Femur (tissue), 1 donor: ENCODE measurements around the gene CTDSP2.
"Not testable (repeated sequence)": the region's sequence is repeated elsewhere in the genome, so short reads cannot be mapped to it uniquely, and the experiment has no call there.

ENCODE experiments used
- DNase-seq: peaks from one replicate; pipeline ENCODE4 v3.0.0-alpha.2; 2017

Gene CTDSP2

DNA sequence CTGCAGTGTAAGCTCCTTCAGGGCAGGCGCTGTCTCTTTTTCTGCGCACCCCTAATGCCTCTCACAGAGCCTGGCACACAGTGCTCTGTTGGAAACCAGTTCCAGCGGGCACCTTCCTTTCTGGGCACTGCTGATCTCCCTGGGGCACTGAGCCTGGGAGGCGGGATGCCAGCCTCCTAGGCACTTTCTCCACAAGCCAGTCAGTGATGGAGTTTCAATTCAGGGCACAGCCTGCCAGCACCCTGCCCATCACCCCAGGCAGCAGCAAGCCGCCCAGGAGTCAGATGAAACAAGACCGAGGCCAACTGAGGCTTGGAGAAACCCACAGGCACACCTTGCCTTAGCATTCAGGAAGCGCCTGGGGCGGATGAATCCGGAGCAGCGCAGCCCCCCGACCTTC is 5.7 kb upstream of the CTDSP2 start:
- DNase-seq, result peak; percentile 33

DNA sequence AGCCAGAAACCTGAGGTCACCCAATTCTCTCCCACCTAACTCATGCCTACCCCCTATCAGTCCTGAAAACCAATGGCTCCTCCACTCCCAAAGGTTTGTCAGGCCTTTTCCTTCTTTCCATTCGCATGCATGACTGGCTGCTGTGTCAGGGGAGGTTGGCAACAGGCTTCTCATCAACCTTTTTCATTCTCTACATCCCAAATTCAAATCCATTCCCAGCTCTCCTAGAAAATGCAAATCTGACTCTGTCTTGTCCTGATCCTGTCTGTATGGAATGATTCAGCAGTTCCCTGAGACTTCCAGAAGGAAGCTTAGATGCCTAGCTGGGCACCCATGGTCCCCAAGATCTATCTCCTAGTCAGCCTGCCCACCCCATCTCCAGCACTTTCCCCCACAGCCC is 5.0 kb upstream of the CTDSP2 start:
- DNase-seq, result no peak

DNA sequence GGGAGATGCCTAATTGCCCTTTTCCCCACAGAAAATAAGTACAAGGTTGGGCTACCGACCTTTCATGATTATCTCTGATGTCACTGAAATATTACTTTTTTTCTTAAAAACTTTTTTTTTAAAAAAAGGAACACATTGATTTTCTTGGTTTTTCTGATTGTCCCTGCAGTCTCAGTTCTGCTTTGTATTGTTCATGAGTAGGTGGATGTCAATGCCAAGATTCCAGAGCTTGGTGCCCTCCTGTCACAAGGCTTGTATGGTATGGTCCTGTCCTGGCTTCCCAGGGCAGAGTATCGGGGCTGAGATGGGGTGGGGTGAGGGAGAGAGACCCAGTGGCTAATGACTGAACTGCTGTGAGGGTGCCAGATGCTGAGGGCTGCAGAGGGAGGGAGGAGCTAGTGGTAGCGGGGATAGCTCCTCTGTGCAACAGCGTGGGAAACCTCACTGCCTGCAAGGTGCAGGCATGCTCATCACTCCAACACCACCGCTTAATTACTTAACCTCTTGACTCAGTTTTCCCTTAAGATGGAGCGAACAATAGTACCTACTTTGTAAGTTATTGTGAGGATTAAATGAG is 4.4 kb upstream of the CTDSP2 start:
- no peak for DNase-seq

DNA sequence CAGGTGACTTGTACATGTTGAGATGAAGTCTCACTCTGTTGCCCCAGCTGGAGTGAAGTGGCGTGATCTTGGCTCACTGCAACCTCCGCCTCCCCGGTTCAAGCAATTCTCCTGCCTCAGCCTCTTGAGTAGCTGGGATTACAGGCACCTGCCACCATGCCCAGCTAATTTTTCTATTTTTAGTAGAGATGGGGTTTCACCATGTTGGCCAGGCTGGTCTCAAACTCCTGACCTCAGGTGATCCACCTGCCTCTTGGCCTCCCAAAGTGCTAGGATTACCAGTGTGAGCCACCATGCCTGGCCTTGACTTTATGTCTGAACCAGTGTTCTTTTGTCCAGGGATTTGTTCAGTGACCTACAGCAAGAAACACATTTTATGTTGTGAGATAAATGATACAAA is 2.9 kb upstream of the CTDSP2 start:
- DNase-seq, result not testable (repeated sequence)

DNA sequence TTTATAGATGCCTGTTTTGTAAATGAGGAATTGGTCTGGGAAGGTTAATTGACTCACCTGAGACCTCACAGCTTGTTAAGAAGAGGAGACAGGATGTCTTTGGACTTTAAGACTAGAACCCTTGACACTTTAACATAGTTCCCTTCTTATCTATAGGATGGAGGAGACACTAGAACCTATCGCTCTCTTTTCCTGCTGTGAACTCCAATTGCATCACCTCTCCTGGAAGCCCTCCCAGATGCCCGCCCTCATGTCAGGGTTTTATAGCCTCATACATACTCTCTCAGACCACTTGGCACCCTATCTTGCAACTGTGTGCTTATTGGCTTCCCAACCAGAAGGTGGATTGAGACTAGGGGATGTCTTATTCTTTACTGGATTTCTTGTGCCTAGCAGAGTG is 2.5 kb upstream of the CTDSP2 start:
- DNase-seq, result no peak

DNA sequence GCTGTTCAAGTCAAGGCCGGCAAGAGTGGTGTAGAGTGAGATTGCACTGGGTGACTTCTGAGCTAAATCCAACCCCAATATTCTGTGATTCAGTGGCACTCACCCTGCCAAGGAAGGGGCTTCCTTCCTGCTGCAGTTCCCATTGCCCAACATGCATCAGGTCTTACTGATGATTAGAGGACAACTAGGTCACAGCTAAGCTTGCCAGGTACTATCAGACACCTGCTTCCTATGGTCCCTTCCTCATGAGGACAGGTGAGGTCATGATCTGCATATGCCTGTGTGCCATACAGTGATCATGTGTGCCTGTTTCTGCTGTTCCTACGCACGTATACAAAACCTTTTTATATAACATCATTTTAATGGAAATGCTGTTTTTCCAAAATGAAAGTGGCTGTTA is 1.7 kb upstream of the CTDSP2 start:
- no peak for DNase-seq

DNA sequence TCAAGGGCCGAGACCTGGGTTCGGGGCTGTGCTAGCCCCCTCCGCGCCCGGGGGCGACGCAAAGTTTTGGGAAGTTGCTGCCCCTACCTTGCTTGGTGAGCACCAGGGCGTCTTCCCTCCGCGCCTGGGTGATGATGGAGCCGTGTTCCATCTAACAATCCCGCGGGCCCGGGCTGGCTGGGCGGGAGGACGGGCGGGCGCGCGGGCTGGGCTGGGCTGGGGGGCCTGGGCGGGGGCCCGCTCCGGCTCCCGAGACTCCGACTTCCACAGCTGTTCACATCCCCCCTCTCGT is 298 bp downstream of the CTDSP2 start:
- no peak for DNase-seq

DNA sequence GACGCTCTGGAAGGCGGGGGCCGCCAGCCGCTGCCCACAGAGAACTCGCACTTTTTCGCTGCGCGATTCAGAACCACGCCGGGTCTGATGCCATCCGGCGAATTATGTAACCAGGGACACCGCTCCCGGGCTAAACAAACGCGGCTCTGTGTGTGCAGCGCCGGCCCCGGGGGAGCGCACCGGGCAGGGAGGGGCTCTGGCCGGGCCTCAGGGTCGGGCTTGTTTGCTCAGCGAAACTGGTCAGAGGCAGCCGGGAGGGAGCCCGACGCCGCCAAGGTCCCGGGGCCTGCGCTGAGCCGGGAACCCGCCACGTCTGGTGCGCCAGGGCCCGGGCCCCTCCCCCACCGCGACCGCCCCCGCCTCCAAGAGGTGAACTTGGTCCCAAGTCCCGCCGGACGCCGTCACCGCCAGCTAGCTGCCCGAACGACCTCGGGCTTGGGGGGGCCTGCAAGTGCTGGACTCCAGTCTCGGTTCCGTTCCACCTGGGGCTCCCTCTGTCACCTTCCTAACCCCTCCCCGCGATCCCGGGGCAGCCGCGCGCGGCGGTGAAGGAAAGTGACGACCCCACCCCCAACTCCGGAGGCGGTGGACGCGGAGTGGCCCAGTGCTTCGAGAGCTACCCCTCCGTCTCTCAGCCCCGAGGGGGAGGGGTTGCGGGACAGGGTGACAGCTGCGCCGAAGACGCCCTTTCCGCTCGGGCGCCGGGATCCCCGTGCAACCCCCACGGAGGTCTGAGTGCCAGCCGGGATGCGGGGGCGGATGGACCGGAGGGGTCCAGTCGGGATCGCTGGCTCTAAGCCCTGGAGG is 848 bp downstream of the CTDSP2 start:
- DNase-seq, result peak; percentile 83

DNA sequence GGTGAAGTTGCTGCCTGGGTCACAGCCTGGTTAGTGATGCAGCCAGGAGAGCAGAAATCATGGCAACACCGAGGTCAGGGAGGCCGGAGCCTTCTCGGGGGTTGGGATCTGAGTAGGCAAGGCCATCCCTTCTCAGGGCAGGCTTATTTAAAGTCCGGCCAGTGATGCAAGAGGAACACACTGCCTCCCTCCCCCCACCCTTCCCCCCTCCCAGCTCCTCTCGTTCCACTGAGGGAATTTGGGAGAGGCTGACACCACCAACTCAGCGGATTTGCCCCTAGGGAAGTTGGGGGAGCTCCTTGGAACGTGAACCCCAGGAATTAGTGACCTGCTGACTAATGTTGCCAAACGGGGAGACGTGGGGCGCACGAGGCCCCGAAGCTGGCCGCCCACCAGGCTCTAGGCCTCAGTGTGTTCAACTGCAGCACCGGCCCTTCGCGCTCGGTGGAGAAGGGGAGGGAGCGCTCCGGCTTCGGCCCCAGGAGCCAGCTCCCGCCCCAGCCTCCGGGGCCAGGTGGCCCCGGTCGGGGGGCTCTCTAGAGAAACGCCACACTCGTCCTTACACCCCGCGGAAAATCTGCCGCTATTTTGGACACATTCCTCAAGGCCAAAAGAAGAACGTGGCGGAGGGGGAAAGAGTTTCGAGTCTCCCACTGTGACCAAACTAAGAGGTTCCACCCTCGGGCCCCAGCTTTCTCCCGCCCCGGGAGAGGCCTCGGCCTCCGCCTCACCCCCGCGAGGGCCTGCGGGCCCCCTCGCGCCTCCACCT is 1.6 kb downstream of the CTDSP2 start:
- peak; percentile 78 for DNase-seq

DNA sequence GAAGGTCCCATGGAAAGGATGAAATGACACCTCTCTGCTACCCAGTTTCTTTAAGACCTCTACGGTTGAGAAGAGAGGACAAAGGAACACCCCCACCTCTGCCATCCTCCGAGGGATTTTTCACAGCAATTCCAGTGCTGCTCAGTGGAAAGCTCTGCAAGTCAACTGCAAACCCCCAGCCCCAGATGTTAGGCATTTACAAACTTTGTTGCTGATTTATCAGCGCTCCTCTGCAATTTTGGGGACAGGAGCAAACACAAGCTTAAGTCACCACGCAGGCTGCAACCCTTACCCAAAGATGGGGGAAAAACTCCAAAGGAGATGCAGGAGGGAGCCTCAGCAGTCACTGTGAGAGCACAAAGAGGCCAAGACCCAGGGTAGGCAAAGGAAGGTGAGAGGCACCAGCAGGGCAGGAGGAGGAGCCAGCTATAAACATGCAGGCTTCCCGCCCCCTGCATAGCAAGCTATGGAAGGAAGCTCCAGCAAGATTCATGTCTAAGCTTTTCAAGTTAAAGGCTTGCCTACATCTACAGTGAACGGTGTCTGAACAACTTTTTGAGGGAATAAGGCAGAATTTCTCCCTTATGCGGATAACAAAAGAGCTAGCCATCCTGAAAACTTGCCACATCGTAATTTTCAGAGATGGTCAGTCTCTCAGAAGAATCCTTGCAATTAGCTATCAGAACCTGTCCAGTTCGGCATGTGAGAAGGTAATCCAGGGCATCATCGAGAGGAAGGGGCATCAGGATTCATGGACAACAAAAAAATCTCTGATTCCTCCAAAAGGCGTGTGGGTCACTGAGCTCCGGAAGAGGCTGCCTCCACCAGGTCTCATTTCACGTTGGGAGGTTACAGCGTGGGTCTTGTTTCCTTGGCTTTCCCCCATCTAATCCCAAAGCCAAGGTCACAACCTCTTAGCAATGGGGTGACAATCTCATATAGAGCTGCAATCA is 3.9 kb downstream of the CTDSP2 start:
- no peak for DNase-seq

DNA sequence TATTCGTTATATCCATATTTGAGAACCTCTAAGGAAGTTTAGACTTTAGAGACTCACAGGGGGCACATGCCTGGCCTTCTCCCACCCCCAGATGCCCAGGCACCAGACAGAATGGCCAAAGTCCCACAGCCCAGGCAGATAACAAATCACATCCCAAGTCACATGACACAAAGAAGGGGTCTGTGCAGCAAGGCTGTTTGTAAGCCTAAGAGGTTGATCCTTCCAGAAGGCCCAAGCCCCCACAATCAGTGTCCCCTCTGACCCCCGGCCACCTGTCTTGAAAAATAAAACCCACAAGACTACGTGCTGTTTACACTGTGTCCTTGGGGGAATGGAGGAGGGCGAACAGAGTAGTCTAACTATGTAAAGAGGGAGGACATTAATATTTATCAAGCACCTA is 5.1 kb downstream of the CTDSP2 start:
- no peak for DNase-seq

DNA sequence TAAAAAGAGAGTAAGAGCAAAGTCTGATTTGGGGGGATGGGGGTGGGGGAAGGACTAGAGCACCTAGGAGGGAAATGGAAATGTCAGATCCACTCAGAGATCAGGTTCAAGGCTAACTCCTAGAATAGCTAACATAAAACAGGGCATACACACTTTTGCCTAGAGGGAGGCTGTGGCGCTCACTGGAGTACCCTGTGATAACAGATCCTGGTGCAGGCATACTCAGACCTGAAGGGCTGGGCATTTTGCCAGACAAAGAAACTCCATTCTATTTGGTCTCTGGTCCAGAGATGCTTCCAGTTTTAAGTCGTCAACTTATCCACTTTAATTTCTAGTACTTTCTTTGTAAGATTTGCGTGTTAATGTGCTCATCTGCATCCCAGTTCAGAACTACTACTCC is 5.8 kb downstream of the CTDSP2 start:
- DNase-seq, result no peak

DNA sequence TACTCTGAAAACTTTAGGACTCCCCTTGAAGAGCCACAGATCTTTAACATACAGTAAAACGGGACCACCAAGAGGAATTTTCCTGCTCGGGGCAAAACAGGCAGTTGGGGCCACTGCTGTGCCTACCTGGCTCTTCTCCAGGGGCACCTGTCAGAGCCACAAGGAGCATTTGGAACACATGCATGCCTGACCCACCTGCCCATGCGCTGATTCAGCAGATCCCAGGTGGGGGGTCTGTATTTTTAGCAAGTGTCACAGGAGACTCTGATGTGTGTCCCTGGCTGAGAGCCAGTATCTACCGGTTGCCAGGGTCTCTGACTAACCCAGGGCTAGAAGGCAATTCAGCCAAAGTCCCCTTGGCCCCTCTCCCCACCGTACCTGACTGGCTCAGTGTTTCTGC is 6.5 kb downstream of the CTDSP2 start:
- no peak for DNase-seq

DNA sequence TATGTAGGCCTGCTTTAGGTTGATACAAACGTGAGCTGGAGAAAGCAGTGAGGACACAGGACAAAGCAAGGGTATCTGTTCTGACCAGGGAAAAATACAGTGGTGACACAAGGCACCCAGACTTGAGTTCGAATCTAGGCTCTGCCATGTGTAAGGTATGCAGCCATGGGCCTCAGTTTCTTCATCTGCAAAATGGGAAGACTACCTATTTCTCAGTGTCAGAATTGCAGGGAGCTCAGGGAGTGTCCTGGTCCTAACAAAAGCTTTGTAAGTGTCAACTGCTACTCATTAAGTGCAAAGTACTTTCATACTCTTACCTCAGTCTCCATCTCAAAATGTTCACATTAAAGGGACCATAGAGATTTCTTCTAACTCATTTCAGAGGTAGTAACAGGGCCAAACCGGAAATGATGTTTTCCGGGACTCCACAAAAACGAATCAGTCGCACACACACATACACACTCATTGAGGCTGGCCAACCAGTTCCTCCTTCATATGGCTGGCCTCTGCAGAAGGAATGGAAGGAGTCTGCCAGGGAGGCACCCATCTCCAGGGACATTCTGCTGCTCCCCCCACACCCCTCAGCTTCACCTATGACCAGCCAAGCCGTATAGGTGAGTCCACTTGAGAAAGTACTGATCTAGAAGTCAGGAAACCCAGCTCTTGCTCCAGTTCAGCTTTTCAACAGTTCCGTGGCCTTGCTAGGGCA is 7.8 kb downstream of the CTDSP2 start:
- no peak for DNase-seq

DNA sequence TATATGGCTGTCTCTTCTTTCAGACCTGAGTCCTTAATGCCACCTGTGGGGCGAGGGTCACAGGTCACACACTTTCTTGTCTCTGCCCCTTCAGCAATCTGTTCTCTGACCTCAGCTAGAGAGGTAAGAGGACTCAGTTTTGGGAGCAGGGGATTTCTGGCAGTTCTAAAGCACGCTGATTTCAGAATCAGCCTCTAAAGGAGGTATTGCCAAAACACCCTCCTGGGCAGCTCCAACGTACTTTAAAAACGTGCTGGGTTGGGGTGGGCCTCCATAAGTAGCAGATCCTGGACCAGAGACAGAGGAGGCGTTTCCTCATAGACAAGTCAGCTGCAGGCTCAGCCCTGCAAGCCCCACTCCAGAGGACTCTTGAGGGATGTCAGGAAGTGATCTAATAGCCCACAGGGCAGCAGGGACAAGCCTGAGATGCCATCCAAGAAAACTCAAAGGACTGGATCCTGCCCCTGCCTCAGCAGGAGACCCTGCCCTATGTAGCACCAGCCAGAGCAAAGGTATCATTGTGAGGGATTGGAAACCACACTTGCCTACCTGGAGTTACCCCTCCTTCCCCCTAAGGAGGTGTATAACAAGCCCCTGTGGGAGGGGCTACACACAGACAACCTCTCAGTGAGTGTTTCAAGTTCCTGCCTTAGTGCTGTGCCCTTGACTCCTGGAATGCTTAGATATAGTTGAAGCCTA is 8.5 kb downstream of the CTDSP2 start:
- DNase-seq, result peak; percentile 78

DNA sequence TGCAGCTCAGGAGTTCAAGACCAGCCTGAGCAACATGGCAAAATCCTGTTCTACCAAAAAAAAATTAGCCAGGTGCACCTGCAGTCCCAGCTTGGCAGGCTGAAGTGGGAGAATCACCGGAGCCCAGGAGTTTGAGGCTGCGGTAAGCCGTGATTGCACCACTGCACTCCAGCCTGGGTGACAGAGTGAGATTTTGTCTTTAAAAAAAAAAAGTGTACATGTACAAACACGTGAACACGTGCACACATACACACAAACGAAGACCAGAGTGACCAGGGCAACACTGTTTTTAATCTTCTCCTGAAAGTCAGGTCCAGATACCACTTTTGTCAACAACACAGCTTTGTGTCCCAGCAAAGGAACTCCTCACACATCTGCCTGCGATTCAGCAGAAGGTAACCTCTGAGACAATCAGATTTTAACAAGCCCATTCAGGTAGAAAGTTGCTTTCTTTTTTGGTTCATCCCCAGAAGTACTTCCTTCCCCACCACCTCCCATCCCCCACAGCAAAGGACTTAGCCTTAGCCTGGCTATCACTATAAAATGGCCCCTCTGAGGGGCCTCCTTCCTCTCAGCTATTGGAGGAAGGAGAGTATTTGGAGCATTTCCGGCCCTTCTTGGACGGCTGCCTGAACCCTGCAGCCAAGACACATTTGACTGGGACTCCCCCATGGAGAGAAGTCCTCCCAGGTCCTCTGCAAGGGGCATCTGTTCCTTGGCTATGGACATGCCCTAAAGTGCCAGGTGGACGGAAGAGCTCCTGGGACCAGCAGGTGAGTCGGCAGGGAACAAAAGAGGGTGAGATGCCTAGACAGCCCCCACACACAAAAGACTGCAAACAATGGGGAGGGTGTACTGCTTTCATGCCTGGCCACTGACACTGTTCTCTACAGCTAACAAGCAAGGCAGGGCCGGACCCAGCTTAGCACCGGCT is 9.8 kb downstream of the CTDSP2 start:
- DNase-seq, result peak; percentile 92

DNA sequence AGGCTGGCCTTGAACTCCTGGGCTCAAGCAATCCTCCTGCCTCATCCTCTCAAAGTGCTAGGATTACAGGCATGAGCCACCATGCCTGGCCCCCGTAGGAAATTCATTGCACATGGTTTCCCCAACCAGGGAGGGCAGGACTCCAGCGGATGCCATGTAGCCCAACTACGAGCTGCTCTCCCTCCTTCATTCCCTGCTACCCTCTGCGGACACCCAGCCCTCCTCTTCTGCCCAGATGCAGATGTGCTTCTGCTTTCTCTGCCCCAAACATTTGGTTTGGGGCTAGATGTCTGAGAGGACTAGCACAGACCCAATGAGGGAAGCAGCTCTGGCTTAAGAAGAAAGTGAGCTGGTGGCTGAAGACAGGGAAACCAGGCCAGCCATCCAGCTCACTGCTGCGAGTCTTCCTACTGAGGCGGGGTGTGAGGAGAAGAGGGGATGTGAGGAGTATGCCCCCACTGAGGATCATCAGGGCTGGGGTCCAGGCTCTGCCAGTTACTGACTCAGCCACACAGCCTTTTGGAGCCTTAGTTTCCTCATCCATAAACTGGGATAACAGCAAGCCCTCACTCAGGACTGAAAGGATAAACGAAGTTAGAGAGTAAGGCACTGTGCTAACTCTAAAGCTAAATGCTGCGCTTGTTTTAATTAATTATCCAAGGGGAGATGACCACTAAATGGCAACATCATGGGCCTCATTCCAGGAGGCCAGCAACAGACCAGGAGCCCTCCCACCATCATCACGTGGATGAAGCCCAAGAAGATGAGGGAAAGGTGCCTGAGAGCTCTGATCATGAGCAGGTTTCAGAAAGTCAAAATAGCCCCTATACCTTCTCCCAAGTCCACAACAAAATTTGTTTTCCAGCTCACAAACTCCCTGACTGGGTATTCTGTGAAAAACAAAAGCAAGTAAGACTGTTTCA is 10.9 kb downstream of the CTDSP2 start:
- no peak for DNase-seq

DNA sequence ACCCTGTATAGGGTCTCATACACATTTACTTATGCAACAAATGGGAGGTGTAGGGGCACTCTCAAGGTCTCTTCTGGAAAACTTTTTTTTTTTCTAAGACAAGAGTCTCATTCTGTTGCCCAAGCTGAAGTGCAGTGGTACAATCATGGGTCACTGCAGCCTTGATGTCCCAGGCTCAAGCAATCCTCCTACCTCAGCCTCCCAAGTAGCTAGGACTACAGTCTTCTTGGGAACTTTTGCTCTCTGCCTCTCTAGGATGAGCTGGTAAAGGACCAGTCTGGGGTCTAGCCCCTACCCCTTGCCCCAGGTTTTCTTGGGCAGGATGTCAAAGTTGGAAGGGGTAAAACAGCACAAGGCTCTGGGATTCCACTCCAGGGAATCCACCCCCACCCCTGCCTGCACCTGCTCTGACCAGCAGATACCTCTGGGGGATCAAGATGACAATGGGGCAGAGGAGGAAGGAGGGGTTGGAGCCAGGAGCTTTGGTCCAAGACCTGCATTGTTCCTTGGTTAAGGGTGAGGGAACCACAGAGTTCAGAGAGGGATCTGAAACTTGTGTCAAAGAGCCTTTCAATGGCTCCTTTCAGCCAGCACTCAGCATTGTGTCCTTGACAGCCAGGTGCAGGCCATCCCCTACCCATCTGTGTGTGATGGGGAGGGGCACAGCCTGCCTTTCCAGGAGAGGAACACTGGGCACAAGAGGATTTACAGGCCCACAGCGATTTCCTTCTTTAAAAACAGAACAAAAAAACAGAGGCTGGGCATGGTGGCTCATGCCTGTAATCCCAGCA is 12.2 kb downstream of the CTDSP2 start:
- DNase-seq, result no peak

DNA sequence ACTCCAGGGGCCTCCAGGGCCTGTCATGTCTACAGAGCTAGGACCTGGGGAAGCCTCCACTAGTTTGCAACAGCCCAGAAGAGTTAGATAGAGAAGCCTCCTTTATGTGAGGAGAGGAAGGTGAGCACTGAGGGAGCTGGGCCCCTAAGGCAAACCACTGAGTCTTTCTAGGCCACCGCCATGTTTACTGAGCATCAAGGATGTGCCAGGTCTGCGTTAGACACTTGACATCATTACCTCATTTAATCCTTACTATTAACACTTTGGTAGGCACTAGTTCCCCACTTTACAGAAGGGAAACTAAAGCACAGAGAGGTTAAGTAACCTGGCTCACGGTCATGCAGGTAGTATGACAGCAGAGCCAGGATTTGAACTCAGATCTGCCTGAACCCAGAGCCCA is 12.9 kb downstream of the CTDSP2 start:
- DNase-seq, result no peak
